IMR-90 (cell line): Measurements from ENCODE around the gene TBC1D22A. TPM values are rescaled to one million over a fixed set of nuclear protein-coding genes. Genes with fewer than 3 reads are reported as not detected.

ENCODE experiments used
- ATAC-seq: fragments of 200-7000 bp; cut with Tn5 transposase; 2 replicates; pipeline ENCODE4 v1.9.1; 2020; ENCODE audit warnings: low read depth, mild to moderate bottlenecking, moderate library complexity
- BruUV-seq: library from RNA; stranded (reverse); fragments of 400-500 nt; replicated peaks from 2 replicates; lab custom pipeline; 2021; lab: Mats Ljungman, UMichigan
- CTCF ChIA-PET: fragments of 300-600 bp; formaldehyde crosslinking; extraction: SDS; loops from one replicate; lab custom pipeline; 2021; ENCODE audit warnings: antibody characterized with exemption; lab: Yijun Ruan, JAX
- POLR2A ChIA-PET: fragments of 300-600 bp; sonication (Branson Sonifier 250); formaldehyde crosslinking; loops from one replicate; lab custom pipeline; 2022; ENCODE audit warnings: antibody characterized with exemption; ENCODE audit not compliant: unreplicated experiment; lab: Charles Lee
- DNase-seq: peaks from one replicate; pipeline ENCODE4 v3.0.0; 2013
- H2AFZ ChIP-seq: replicated peaks from 2 replicates; pipeline ENCODE3; 2013; ENCODE audit warnings: low read length, mild to moderate bottlenecking; ENCODE audit not compliant: poor library complexity
- H2AK5ac ChIP-seq: 2 replicates; pipeline ENCODE4 v1.6.1; 2013; ENCODE audit warnings: low read depth, low read length, inconsistent platforms
- H2AK9ac ChIP-seq: replicated peaks from 2 replicates; pipeline ENCODE3; 2013; ENCODE audit warnings: mild to moderate bottlenecking, low read depth, low read length, moderate library complexity; ENCODE audit not compliant: poor library complexity
- H2BK120ac ChIP-seq: 2 replicates; pipeline ENCODE4 v1.6.1; 2013; ENCODE audit warnings: low read depth, low read length, inconsistent platforms
- H2BK15ac ChIP-seq: 3 replicates; pipeline ENCODE4 v1.6.1; 2013; ENCODE audit warnings: low read depth, low read length, inconsistent platforms
- H2BK20ac ChIP-seq: 2 replicates; pipeline ENCODE4 v1.6.1; 2013; ENCODE audit warnings: low read depth, mild to moderate bottlenecking, inconsistent platforms, low read length, moderate library complexity
- H2BK5ac ChIP-seq: 2 replicates; pipeline ENCODE4 v1.6.1; 2013; ENCODE audit warnings: mild to moderate bottlenecking, low read depth, low read length, inconsistent platforms; ENCODE audit not compliant: poor library complexity, severe bottlenecking
- H3K14ac ChIP-seq: replicated peaks from 2 replicates; pipeline ENCODE4 v1.6.1; 2013; ENCODE audit warnings: low read depth, low read length, inconsistent platforms
- H3K18ac ChIP-seq: 2 replicates; pipeline ENCODE4 v1.6.1; 2013; ENCODE audit warnings: low read depth, low read length, control low read depth
- H3K23ac ChIP-seq: 2 replicates; pipeline ENCODE4 v1.6.1; 2013; ENCODE audit warnings: low read depth, low read length, inconsistent platforms
- H3K27ac ChIP-seq: 2 replicates; pipeline ENCODE4 v1.5.1; 2013; ENCODE audit warnings: mild to moderate bottlenecking, control low read depth, low read length; ENCODE audit not compliant: insufficient read depth
- H3K27me3 ChIP-seq: 2 replicates; pipeline ENCODE4 v1.6.1; 2013; ENCODE audit warnings: low read length; ENCODE audit not compliant: control insufficient read depth, insufficient read depth
- H3K36me3 ChIP-seq: 2 replicates; pipeline ENCODE4 v1.6.1; 2013; ENCODE audit warnings: low read length, mixed read lengths; ENCODE audit not compliant: control insufficient read depth, insufficient read depth
- H3K4ac ChIP-seq: 2 replicates; pipeline ENCODE4 v1.6.1; 2013; ENCODE audit warnings: low read depth, low read length, inconsistent platforms
- H3K4me1 ChIP-seq: 2 replicates; pipeline ENCODE4 v1.6.1; 2013; ENCODE audit warnings: low read length, mixed read lengths; ENCODE audit not compliant: control insufficient read depth, insufficient read depth
- H3K4me2 ChIP-seq: 2 replicates; pipeline ENCODE4 v1.6.1; 2013; ENCODE audit warnings: low read depth, mild to moderate bottlenecking, control low read depth, low read length, moderate library complexity
- H3K4me3 ChIP-seq: 2 replicates; pipeline ENCODE4 v1.5.1; 2013; ENCODE audit warnings: low read depth, mild to moderate bottlenecking, control low read depth, low read length, moderate library complexity; ENCODE audit not compliant: insufficient read depth
- H3K56ac ChIP-seq: 2 replicates; pipeline ENCODE4 v1.6.1; 2013; ENCODE audit warnings: low read length, inconsistent platforms; ENCODE audit not compliant: insufficient read depth; ENCODE audit errors: extremely low read depth
- H3K79me1 ChIP-seq, 2 experiments: 2 replicates each; pipeline ENCODE4 v1.6.1; 2013; ENCODE audit warnings: low read length in 2 of 2, inconsistent platforms in 1 of 2, low read depth in 1 of 2
- H3K9ac ChIP-seq: 2 replicates; pipeline ENCODE4 v1.6.1; 2013; ENCODE audit warnings: low read depth, low read length, control low read depth
- H3K9me1 ChIP-seq: 2 replicates; pipeline ENCODE4 v1.6.1; 2013; ENCODE audit warnings: low read length, inconsistent platforms; ENCODE audit not compliant: insufficient read depth
- H3K9me3 ChIP-seq: 2 replicates; pipeline ENCODE4 v1.6.1; 2013; ENCODE audit warnings: low read length; ENCODE audit not compliant: control insufficient read depth, insufficient read depth
- H4K20me1 ChIP-seq: 2 replicates; pipeline ENCODE4 v1.6.1; 2013; ENCODE audit warnings: low read length, inconsistent platforms; ENCODE audit not compliant: insufficient read depth
- H4K5ac ChIP-seq: 2 replicates; pipeline ENCODE4 v1.6.1; 2013; ENCODE audit warnings: mild to moderate bottlenecking, low read depth, low read length, control low read depth
- H4K8ac ChIP-seq, 2 experiments: 2 replicates each; pipeline ENCODE4 v1.6.1; 2013; ENCODE audit warnings: low read depth in 2 of 2, low read length in 2 of 2, control low read depth in 1 of 2, inconsistent platforms in 1 of 2
- H4K91ac ChIP-seq: 2 replicates; pipeline ENCODE4 v1.6.1; 2013; ENCODE audit warnings: low read depth, low read length, inconsistent platforms; ENCODE audit not compliant: insufficient read depth
- BHLHE40 ChIP-seq: fragments of 150-350 bp; IDR thresholded peaks from 2 replicates; pipeline ENCODE4 v1.6.1; 2016; ENCODE audit warnings: mild to moderate bottlenecking, low read depth, low read length
- MAZ ChIP-seq: IDR thresholded peaks from 2 replicates; pipeline ENCODE4 v1.6.1; 2012; ENCODE audit warnings: low read depth, mild to moderate bottlenecking, low read length, improper control_type of control experiment, moderate library complexity, borderline replicate concordance
- POLR2A ChIP-seq: IDR thresholded peaks from 2 replicates; pipeline ENCODE4 v1.6.1; 2012; ENCODE audit warnings: mild to moderate bottlenecking, low read depth, low read length
- WGBS, 2 experiments: methylation state at CpG; one replicate each; pipeline versions ENCODE4 v1.1.5 to v1.1.7; 2013; ENCODE audit warnings: missing lambda C conversion rate in 2 of 2; ENCODE audit not compliant: insufficient read length in 1 of 2; ENCODE audit errors: extremely low coverage in 2 of 2; 5-methylcytosine and 5-hydroxymethylcytosine counted together
- dilution Hi-C: fragments of 300-500 bp; cut with HindIII; formaldehyde crosslinking; loops from one replicate; pipeline ENCODE4 v1.14.3; 2018; ENCODE audit warnings: low sequenced_read_pairs; ENCODE audit not compliant: unreplicated experiment
- in situ Hi-C: fragments of 300-500 bp; cut with MboI; formaldehyde crosslinking; loops from 3 replicates; pipeline ENCODE4 v1.14.3; 2019; ENCODE audit warnings: low sequenced_read_pairs, inconsistent platforms, mixed read lengths
- intact Hi-C: fragments of 100-400 bp; cut with micrococcal nuclease; formaldehyde crosslinking; loops from 2 replicates; pipeline ENCODE4 v1.10.0; 2022
- polyA plus RNA-seq, 3 experiments: library from polyadenylated mRNA; depleted of rRNA; stranded (reverse); fragments of >200 nt; gene quantifications; 2 replicates each; pipeline ENCODE4 v1.2.3, GENCODE V29; 2012; ENCODE audit warnings: low replicate concordance in 1 of 3
- total RNA-seq: library from RNA; depleted of rRNA; stranded (reverse); fragments of >200 nt; gene quantifications from 2 replicates; pipeline ENCODE4 v1.2.3, GENCODE V29; 2012
- TF ChIP-seq, protein P1 (sequence below): conservative IDR thresholded peaks from 2 replicates; pipeline ENCODE4 v1.5.1; 2012; ENCODE audit warnings: mild to moderate bottlenecking, low read depth, low read length, improper control_type of control experiment

The TBC1D22A gene
- total and polyA plus RNA-seq, 2 of the 4 experiments (the other 2 are of a cell fraction) = 9.0 to 16.7 TPM

DNA sequence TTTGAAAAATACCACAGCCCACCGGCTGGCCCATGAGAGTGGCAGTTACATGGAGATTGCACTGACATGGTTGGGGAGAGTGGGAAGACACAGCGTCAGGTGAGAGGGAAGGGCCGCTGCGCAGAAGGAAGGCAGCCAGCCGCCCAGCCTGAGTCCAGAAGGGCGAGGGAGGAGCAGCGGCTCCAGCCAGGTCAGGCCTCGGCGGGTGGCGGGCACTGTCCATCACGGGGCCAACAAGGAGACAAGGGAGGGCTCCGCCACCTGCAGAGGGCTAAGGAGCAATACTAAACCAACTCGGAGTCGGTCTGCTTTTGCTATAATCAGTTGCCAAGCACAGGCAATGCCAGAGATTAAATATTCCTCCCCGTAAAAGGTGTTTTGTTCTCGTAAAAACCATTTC, 384.5 kb downstream of the TBC1D22A start:
- H3K4me1 ChIP-seq = peaks cover 3% of the 10 kb centered on the region; the same call in 1 of the 2 replicates
- in situ Hi-C loops = no loop called here
- H2BK5ac ChIP-seq = no peak overlapping the region
- H2AK5ac ChIP-seq = no peak overlapping the region
- ChIA-PET POLR2A (interaction anchor here (0.5 kb wide), 1 partner anchor 15 kb away, joined by 3 read pairs; no protein-coding TSS in a partner anchor), CTCF (no interaction called here)
- no peak overlapping the region for H3K27ac ChIP-seq
- no peak overlapping the region for H3K9ac ChIP-seq
- H3K4ac ChIP-seq = no peak overlapping the region
- intact Hi-C loops = no loop called here
- H3K4me2 ChIP-seq = no peak overlapping the region
- no peak overlapping the region for H3K23ac ChIP-seq
- H3K14ac ChIP-seq = no peak overlapping the region
- H4K8ac ChIP-seq = no peak overlapping the region
- no peak overlapping the region for H3K18ac ChIP-seq
- H2BK20ac ChIP-seq = no peak overlapping the region
- dilution Hi-C loops = no loop called here
- H4K20me1 ChIP-seq = no peaks in the 10 kb centered on the region
- H4K91ac ChIP-seq = no peak overlapping the region
- WGBS, 2 experiments = 97% methylated on average over 6 of the region's 16 CpGs; no CpG with 5 or more reads in 1 of the 2 experiments
- H3K79me1 ChIP-seq = no peaks in the 10 kb centered on the region
- H4K5ac ChIP-seq = no peak overlapping the region
- no peak overlapping the region for H2BK15ac ChIP-seq
- no peaks in the 10 kb centered on the region for H3K9me1 ChIP-seq
- no peak overlapping the region for H2AK9ac ChIP-seq
- H3K27me3 ChIP-seq = no peaks in the 10 kb centered on the region
- H2AFZ ChIP-seq = no peak overlapping the region
- no TSS peak for BruUV-seq
- no peaks in the 10 kb centered on the region for H3K36me3 ChIP-seq
- TF ChIP-seq MAZ (no peak), POLR2A (no peak), BHLHE40 (no peak)
- TF ChIP-seq, protein P1, sequence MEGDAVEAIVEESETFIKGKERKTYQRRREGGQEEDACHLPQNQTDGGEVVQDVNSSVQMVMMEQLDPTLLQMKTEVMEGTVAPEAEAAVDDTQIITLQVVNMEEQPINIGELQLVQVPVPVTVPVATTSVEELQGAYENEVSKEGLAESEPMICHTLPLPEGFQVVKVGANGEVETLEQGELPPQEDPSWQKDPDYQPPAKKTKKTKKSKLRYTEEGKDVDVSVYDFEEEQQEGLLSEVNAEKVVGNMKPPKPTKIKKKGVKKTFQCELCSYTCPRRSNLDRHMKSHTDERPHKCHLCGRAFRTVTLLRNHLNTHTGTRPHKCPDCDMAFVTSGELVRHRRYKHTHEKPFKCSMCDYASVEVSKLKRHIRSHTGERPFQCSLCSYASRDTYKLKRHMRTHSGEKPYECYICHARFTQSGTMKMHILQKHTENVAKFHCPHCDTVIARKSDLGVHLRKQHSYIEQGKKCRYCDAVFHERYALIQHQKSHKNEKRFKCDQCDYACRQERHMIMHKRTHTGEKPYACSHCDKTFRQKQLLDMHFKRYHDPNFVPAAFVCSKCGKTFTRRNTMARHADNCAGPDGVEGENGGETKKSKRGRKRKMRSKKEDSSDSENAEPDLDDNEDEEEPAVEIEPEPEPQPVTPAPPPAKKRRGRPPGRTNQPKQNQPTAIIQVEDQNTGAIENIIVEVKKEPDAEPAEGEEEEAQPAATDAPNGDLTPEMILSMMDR = no peak
- H3K9me3 ChIP-seq = no peaks in the 10 kb centered on the region
- no peak overlapping the region for H3K4me3 ChIP-seq
- DNase-seq (no peak), ATAC-seq (no peak)
- no peak overlapping the region for H2BK120ac ChIP-seq
- no peak overlapping the region for H3K56ac ChIP-seq
